Measurements from ENCODE around the gene RPN1.

GRCh38 chr3:128572013-128572412 lies 78.6 kb downstream of the RPN1 start:
- TF ChIP-seq SP1 (IDR thresholded peaks at IDR 0.05) (no peak), FOXA2 (IDR thresholded peaks at IDR 0.05) (no peak), EGR1 (IDR thresholded peaks at IDR 0.05; ENCODE audit: low read depth in 2 of 2) (no peak), GABPA (IDR thresholded peaks at IDR 0.05 in 1 of 2, conservative IDR thresholded peaks at IDR 0.05 in 1 of 2) (no peak), ATF3 (IDR thresholded peaks at IDR 0.05) (no peak)
- TF ChIP-seq, protein P1, sequence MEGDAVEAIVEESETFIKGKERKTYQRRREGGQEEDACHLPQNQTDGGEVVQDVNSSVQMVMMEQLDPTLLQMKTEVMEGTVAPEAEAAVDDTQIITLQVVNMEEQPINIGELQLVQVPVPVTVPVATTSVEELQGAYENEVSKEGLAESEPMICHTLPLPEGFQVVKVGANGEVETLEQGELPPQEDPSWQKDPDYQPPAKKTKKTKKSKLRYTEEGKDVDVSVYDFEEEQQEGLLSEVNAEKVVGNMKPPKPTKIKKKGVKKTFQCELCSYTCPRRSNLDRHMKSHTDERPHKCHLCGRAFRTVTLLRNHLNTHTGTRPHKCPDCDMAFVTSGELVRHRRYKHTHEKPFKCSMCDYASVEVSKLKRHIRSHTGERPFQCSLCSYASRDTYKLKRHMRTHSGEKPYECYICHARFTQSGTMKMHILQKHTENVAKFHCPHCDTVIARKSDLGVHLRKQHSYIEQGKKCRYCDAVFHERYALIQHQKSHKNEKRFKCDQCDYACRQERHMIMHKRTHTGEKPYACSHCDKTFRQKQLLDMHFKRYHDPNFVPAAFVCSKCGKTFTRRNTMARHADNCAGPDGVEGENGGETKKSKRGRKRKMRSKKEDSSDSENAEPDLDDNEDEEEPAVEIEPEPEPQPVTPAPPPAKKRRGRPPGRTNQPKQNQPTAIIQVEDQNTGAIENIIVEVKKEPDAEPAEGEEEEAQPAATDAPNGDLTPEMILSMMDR (IDR thresholded peaks at IDR 0.05; ENCODE audit: low read depth, low read length, missing input control) = no peak
